H1 (cell line): Measurements from ENCODE around the gene ARMH3.

Experiments used
- EP300 ChIP-seq, 2 experiments: IDR thresholded peaks; 1 replicate in 1 of 2; 2 replicates in 1 of 2; pipeline ENCODE4 v1.6.1; 2011 to 2012; ENCODE audit warnings: low read depth in 2 of 2, low read length in 2 of 2, mild to moderate bottlenecking in 2 of 2, borderline replicate concordance in 1 of 2, inconsistent platforms in 1 of 2, moderate library complexity in 1 of 2
- GABPA ChIP-seq: IDR thresholded peaks from 2 replicates; pipeline ENCODE4 v1.6.1; 2011; ENCODE audit warnings: mild to moderate bottlenecking, low read length, moderate library complexity, borderline replicate concordance; ENCODE audit not compliant: insufficient read depth
- KDM4A ChIP-seq: IDR thresholded peaks from one replicate; pipeline ENCODE4 v1.7.1; 2012; ENCODE audit warnings: low read depth, mild to moderate bottlenecking, moderate library complexity, low read length, inconsistent platforms; ENCODE audit not compliant: severe bottlenecking
- POLR2A ChIP-seq, 2 experiments: IDR thresholded peaks; 1 replicate in 1 of 2; 2 replicates in 1 of 2; pipeline ENCODE4 v1.6.1; 2011; ENCODE audit warnings: low read depth in 2 of 2, low read length in 2 of 2, mild to moderate bottlenecking in 2 of 2; ENCODE audit errors: control extremely low read depth in 1 of 2
- POLR2AphosphoS5 ChIP-seq: IDR thresholded peaks from 2 replicates; pipeline ENCODE4 v1.6.1; 2011; ENCODE audit warnings: low read depth, low read length
- POU5F1 ChIP-seq: IDR thresholded peaks from 2 replicates; pipeline ENCODE4 v1.6.1; 2011; ENCODE audit warnings: low read depth, mild to moderate bottlenecking, low read length, moderate library complexity
- RAD21 ChIP-seq, 2 experiments: IDR thresholded peaks in 1 of 2; conservative IDR thresholded peaks in 1 of 2; 2 replicates each; pipeline ENCODE4 v1.6.1; 2011; ENCODE audit warnings: low read depth in 2 of 2, low read length in 2 of 2, improper control_type of control experiment in 1 of 2, inconsistent platforms in 1 of 2, mild to moderate bottlenecking in 1 of 2, moderate library complexity in 1 of 2
- RXRA ChIP-seq: IDR thresholded peaks from 2 replicates; pipeline ENCODE4 v1.6.1; 2011; ENCODE audit warnings: low read depth, mild to moderate bottlenecking, low read length, moderate library complexity; ENCODE audit not compliant: insufficient read depth
- TBP ChIP-seq: IDR thresholded peaks from 2 replicates; pipeline ENCODE4 v1.6.1; 2011; ENCODE audit warnings: low read depth, low read length, improper control_type of control experiment
- ZNF274 ChIP-seq: IDR thresholded peaks from 2 replicates; pipeline ENCODE4 v1.7.0; 2012; ENCODE audit warnings: low read length, borderline replicate concordance; ENCODE audit errors: extremely low read depth
- TF ChIP-seq, protein P1 (sequence below), 3 experiments: IDR thresholded peaks; 1 replicate in 2 of 3; 2 replicates in 1 of 3; pipeline versions ENCODE4 v1.5.1 to v1.6.1; 2011; ENCODE audit warnings: low read length in 3 of 3, mild to moderate bottlenecking in 3 of 3, inconsistent platforms in 2 of 3, low read depth in 1 of 3, moderate library complexity in 1 of 3; ENCODE audit not compliant: insufficient read depth in 1 of 3; ENCODE audit errors: control extremely low read depth in 1 of 3

DNA sequence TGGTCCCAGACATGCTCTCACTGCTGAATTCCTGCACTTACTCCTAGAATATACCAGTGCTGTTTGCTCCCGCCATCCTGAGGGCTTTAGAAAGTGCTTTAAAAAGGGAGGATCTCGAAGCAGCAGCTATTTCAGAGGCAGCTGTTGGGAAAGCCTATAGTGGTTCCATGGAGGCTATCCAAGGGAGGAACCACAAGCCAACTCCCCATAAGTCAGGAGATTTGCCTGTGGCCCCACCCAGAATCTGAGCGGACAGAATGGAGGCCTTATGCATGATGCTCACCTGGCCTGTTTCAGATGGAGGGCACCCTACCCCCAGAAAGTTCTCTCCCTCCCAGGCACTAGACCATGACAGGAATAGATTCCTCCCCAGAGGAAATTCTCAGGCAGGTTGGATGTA, 210.1 kb downstream of the ARMH3 start:
- no peak for TF ChIP-seq POLR2A (IDR thresholded peaks at IDR 0.05; ENCODE audit: control extremely low read depth in 1 of 2, low read depth in 2 of 2, low read length in 2 of 2)
- no peak for TF ChIP-seq POLR2AphosphoS5
- no peak for TF ChIP-seq POU5F1
- TF ChIP-seq KDM4A = no peak
- TF ChIP-seq, protein P1, sequence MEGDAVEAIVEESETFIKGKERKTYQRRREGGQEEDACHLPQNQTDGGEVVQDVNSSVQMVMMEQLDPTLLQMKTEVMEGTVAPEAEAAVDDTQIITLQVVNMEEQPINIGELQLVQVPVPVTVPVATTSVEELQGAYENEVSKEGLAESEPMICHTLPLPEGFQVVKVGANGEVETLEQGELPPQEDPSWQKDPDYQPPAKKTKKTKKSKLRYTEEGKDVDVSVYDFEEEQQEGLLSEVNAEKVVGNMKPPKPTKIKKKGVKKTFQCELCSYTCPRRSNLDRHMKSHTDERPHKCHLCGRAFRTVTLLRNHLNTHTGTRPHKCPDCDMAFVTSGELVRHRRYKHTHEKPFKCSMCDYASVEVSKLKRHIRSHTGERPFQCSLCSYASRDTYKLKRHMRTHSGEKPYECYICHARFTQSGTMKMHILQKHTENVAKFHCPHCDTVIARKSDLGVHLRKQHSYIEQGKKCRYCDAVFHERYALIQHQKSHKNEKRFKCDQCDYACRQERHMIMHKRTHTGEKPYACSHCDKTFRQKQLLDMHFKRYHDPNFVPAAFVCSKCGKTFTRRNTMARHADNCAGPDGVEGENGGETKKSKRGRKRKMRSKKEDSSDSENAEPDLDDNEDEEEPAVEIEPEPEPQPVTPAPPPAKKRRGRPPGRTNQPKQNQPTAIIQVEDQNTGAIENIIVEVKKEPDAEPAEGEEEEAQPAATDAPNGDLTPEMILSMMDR (IDR thresholded peaks at IDR 0.05; ENCODE audit: control extremely low read depth in 1 of 3, insufficient read depth in 1 of 3, low read depth in 1 of 3, low read length in 3 of 3) = no peak
- TF ChIP-seq RXRA = no peak
- TF ChIP-seq EP300 (IDR thresholded peaks at IDR 0.05; ENCODE audit: borderline replicate concordance in 1 of 2, low read depth in 2 of 2, low read length in 2 of 2) = no peak
- TF ChIP-seq ZNF274 = no peak
- no peak for TF ChIP-seq GABPA
- no peak for TF ChIP-seq TBP
- TF ChIP-seq RAD21 (IDR thresholded peaks at IDR 0.05 in 1 of 2, conservative IDR thresholded peaks at IDR 0.05 in 1 of 2; ENCODE audit: low read depth in 2 of 2, low read length in 2 of 2) = no peak
